Hematopoietic multipotent progenitor cell treated with erythropoietin and hydrocortisone succinate and interleukin-3 and kit ligand, for 15 days (in vitro differentiated cells): ENCODE measurements around the gene RARB.
A peak's percentile ranks its signal among the peaks of the same experiment; 100 is the strongest.

Experiments used
- DNase-seq: peaks from one replicate; pipeline ENCODE4 v3.0.0-alpha.2; 2015; ENCODE audit warnings: low spot score

Gene RARB

GRCh38 chr3:25423780-25424588 is 4.1 kb upstream of the RARB start:
- no peak for DNase-seq

- no peak for DNase-seq
Measured at GRCh38 chr3:25424614-25425013, 3.4 kb upstream of the RARB start.

GRCh38 chr3:25426408-25426807 is 1.7 kb upstream of the RARB start:
- DNase-seq: no peak

GRCh38 chr3:25427155-25427554 is 908 bp upstream of the RARB start:
- no peak for DNase-seq

GRCh38 chr3:25427563-25427941 is 511 bp upstream of the RARB start:
- DNase-seq: no peak

- no peak for DNase-seq
Measured at GRCh38 chr3:25428789-25429335, 799 bp downstream of the RARB start.

- DNase-seq: no peak
Measured at GRCh38 chr3:25429361-25430286, 1.6 kb downstream of the RARB start.

GRCh38 chr3:25430287-25430934 is 2.3 kb downstream of the RARB start:
- no peak for DNase-seq

- DNase-seq: no peak
Measured at GRCh38 chr3:25430935-25431770, 3.1 kb downstream of the RARB start.

- no peak for DNase-seq
Measured at GRCh38 chr3:25432176-25432720, 4.2 kb downstream of the RARB start.

- no peak for DNase-seq
Measured at GRCh38 chr3:25433106-25433505, 5.0 kb downstream of the RARB start.

- DNase-seq: no peak
Measured at GRCh38 chr3:25433868-25434267, 5.8 kb downstream of the RARB start.

- no peak for DNase-seq
Measured at GRCh38 chr3:25437953-25438352, 9.9 kb downstream of the RARB start.

- no peak for DNase-seq
Measured at GRCh38 chr3:25438791-25439555, 10.9 kb downstream of the RARB start.

- peak; percentile 38 for DNase-seq
Measured at GRCh38 chr3:25441234-25441856, 13.3 kb downstream of the RARB start.

GRCh38 chr3:25442486-25442885 is 14.4 kb downstream of the RARB start:
- DNase-seq: no peak

- DNase-seq: no peak
Measured at GRCh38 chr3:25444273-25444672, 16.2 kb downstream of the RARB start.

- no peak for DNase-seq
Measured at GRCh38 chr3:25445731-25446130, 17.7 kb downstream of the RARB start.

GRCh38 chr3:25447285-25447684 is 19.2 kb downstream of the RARB start:
- DNase-seq: no peak

- DNase-seq: no peak
Measured at GRCh38 chr3:25447925-25448324, 19.9 kb downstream of the RARB start.
